HepG2 (cell line): Measurements from ENCODE around the gene PTAR1. TPM values are rescaled to one million over a fixed set of nuclear protein-coding genes. Genes with fewer than 3 reads are reported as not detected.

ENCODE experiments used
- AGO2 ChIP-seq: fragments of 200-400 bp; formaldehyde crosslinking; optimal IDR thresholded peaks from 2 replicates; pipeline ENCODE3; 2017; ENCODE audit warnings: mild to moderate bottlenecking, low read depth, low read length, moderate library complexity
- CBX5 ChIP-seq: sonication (generic); formaldehyde crosslinking; IDR thresholded peaks from 2 replicates; pipeline ENCODE4 v1.4.0; 2020; ENCODE audit warnings: missing genetic modification reagents, borderline replicate concordance
- CREB1 ChIP-seq, 2 experiments: fragments of 450-650 bp in 1 of 2; IDR thresholded peaks; 2 replicates each; pipeline ENCODE4 v1.6.1; 2016 to 2017; ENCODE audit warnings: control low read depth in 1 of 2, mild to moderate bottlenecking in 1 of 2, missing compliant biosample characterization in 1 of 2, missing genetic modification characterization in 1 of 2
- FOXK1 ChIP-seq: sonication (generic); formaldehyde crosslinking; IDR thresholded peaks from 2 replicates; pipeline ENCODE4 v1.4.0; 2020; ENCODE audit warnings: low read depth, missing genetic modification reagents, borderline replicate concordance
- GATAD1 ChIP-seq: IDR thresholded peaks from 2 replicates; pipeline ENCODE4 v1.6.1; 2016; ENCODE audit warnings: missing genetic modification reagents, missing compliant biosample characterization
- HINFP ChIP-seq: sonication (generic); formaldehyde crosslinking; IDR thresholded peaks from 2 replicates; pipeline ENCODE4 v1.4.0; 2020; ENCODE audit warnings: low read depth, mild to moderate bottlenecking, missing genetic modification reagents
- JDP2 ChIP-seq: sonication (generic); formaldehyde crosslinking; IDR thresholded peaks from 2 replicates; pipeline ENCODE4 v1.8.1; 2022; ENCODE audit warnings: missing genetic modification reagents, borderline replicate concordance
- MED13 ChIP-seq: sonication (generic); formaldehyde crosslinking; IDR thresholded peaks from 2 replicates; pipeline ENCODE4 v1.5.0; 2020; ENCODE audit warnings: missing genetic modification reagents
- MXD3 ChIP-seq: IDR thresholded peaks from 2 replicates; pipeline ENCODE4 v1.6.1; 2016; ENCODE audit warnings: mild to moderate bottlenecking, missing biosample characterization, missing genetic modification reagents
- NR2F6 ChIP-seq, 2 experiments: IDR thresholded peaks; 2 replicates each; pipeline ENCODE4 v1.6.1; 2016; ENCODE audit warnings: antibody characterized with exemption in 1 of 2, mild to moderate bottlenecking in 1 of 2
- PHF21A ChIP-seq: sonication (generic); formaldehyde crosslinking; IDR thresholded peaks from 2 replicates; pipeline ENCODE4 v1.5.0; 2020; ENCODE audit warnings: mild to moderate bottlenecking, missing genetic modification reagents
- RAD21 ChIP-seq: fragments of 450-650 bp; formaldehyde crosslinking; IDR thresholded peaks from 2 replicates; pipeline ENCODE4 v1.5.0; 2020; ENCODE audit warnings: mild to moderate bottlenecking
- RFX3 ChIP-seq: IDR thresholded peaks from 2 replicates; pipeline ENCODE4 v1.6.1; 2016; ENCODE audit warnings: missing biosample characterization, missing genetic modification reagents
- RNF219 ChIP-seq: sonication (generic); formaldehyde crosslinking; IDR thresholded peaks from 2 replicates; pipeline ENCODE4 v1.5.0; 2020; ENCODE audit warnings: mild to moderate bottlenecking, missing genetic modification reagents
- SOX13 ChIP-seq, 3 experiments: fragments of 450-650 bp in 1 of 3; sonication (generic) in 1 of 3; formaldehyde crosslinking in 1 of 3; IDR thresholded peaks in 2 of 3; conservative IDR thresholded peaks in 1 of 3; 2 replicates each; pipeline versions ENCODE4 v1.5.0 to v1.6.1; 2016 to 2020; ENCODE audit warnings: antibody characterized with exemption in 1 of 3, mild to moderate bottlenecking in 1 of 3, missing compliant biosample characterization in 1 of 3, missing genetic modification reagents in 1 of 3, moderate library complexity in 1 of 3
- TMF1 ChIP-seq: sonication (generic); formaldehyde crosslinking; IDR thresholded peaks from 2 replicates; pipeline ENCODE4 v1.8.1; 2022; ENCODE audit warnings: low read depth, missing genetic modification reagents
- ZBTB14 ChIP-seq: sonication (generic); formaldehyde crosslinking; IDR thresholded peaks from 2 replicates; pipeline ENCODE4 v1.4.0; 2020; ENCODE audit warnings: missing genetic modification reagents
- ZFP82 ChIP-seq: sonication (generic); formaldehyde crosslinking; IDR thresholded peaks from 2 replicates; pipeline ENCODE4 v1.5.1; 2020; ENCODE audit warnings: mild to moderate bottlenecking, missing genetic modification reagents, borderline replicate concordance
- ZNF207 ChIP-seq: fragments of 450-650 bp; IDR thresholded peaks from 2 replicates; pipeline ENCODE4 v1.6.1; 2016; ENCODE audit warnings: antibody characterized with exemption, borderline replicate concordance
- ZNF296 ChIP-seq: sonication (generic); formaldehyde crosslinking; conservative IDR thresholded peaks from 2 replicates; pipeline ENCODE4 v1.5.0; 2020; ENCODE audit warnings: mild to moderate bottlenecking, missing genetic modification reagents
- ZNF510 ChIP-seq: sonication (generic); formaldehyde crosslinking; IDR thresholded peaks from 2 replicates; pipeline ENCODE4 v1.4.0; 2020; ENCODE audit warnings: low read depth, mild to moderate bottlenecking, missing genetic modification reagents
- ZNF619 ChIP-seq: sonication (generic); formaldehyde crosslinking; IDR thresholded peaks from 2 replicates; pipeline ENCODE4 v1.4.0; 2020; ENCODE audit warnings: mild to moderate bottlenecking, missing genetic modification reagents
- ZNF746 ChIP-seq: sonication (generic); formaldehyde crosslinking; IDR thresholded peaks from 2 replicates; pipeline ENCODE4 v1.8.0; 2022; ENCODE audit warnings: mild to moderate bottlenecking, missing genetic modification reagents
- ZNF761 ChIP-seq: sonication (generic); formaldehyde crosslinking; conservative IDR thresholded peaks from 2 replicates; pipeline ENCODE4 v1.4.0; 2020; ENCODE audit warnings: mild to moderate bottlenecking, missing genetic modification reagents
- ZNF792 ChIP-seq: IDR thresholded peaks from 2 replicates; pipeline ENCODE4 v1.6.1; 2016
- ZSCAN22 ChIP-seq: sonication (generic); formaldehyde crosslinking; IDR thresholded peaks from 2 replicates; pipeline ENCODE4 v1.4.0; 2020; ENCODE audit warnings: mild to moderate bottlenecking, missing genetic modification reagents
- ZSCAN25 ChIP-seq: sonication (generic); formaldehyde crosslinking; IDR thresholded peaks from 2 replicates; pipeline ENCODE4 v1.8.0; 2022; ENCODE audit warnings: mild to moderate bottlenecking, missing genetic modification reagents
- ZSCAN29 ChIP-seq: sonication (generic); formaldehyde crosslinking; conservative IDR thresholded peaks from 2 replicates; pipeline ENCODE4 v1.4.0; 2020; ENCODE audit warnings: mild to moderate bottlenecking, missing genetic modification reagents
- polyA plus RNA-seq, 8 experiments: library from polyadenylated mRNA; depleted of rRNA in 3 of 8; stranded (reverse) in 7 of 8; unstranded in 1 of 8; fragments of >200 nt; fragmentation: Illumina TruSeq in 4 of 8; extraction: Trizol in 4 of 8; gene quantifications; 2 replicates each; pipeline versions ENCODE4 v1.2.1 to v1.2.3, GENCODE V29; 2011 to 2016; ENCODE audit warnings: low read depth in 4 of 8, missing spikeins in 1 of 8, mixed read lengths in 1 of 8; ENCODE audit not compliant: insufficient read depth in 1 of 8
- total RNA-seq, 5 experiments: library from RNA; depleted of rRNA; stranded (reverse); fragments of >200 nt; fragmentation: Illumina TruSeq; extraction: Trizol; gene quantifications; 2 replicates each; pipeline ENCODE4 v1.2.3, GENCODE V29; 2016; ENCODE audit warnings: low read depth in 1 of 5

PTAR1 gene
- total and polyA plus RNA-seq, 2 of the 13 experiments (the other 11 are each of a cell fraction or from before 2014, with no cell fraction given) = 26.5 to 42.1 TPM

GRCh38 chr9:69748304-69748703, 11.5 kb downstream of the PTAR1 start (continued):
- TF ChIP-seq HINFP = no peak
- TF ChIP-seq ZNF619 (CRISPR knock-in tag) = no peak
- no peak for TF ChIP-seq ZSCAN25
- no peak for TF ChIP-seq AGO2
- no peak for TF ChIP-seq ZSCAN29
- TF ChIP-seq FOXK1 (CRISPR knock-in tag) = peak; percentile 45; the same call in 1 of the 2 replicates
- no peak for TF ChIP-seq RAD21
- TF ChIP-seq ZNF296 = no peak
- TF ChIP-seq RNF219 (CRISPR knock-in tag) = no peak
- TF ChIP-seq ZBTB14 (CRISPR knock-in tag) = no peak
- TF ChIP-seq ZNF792 (CRISPR knock-in tag) = no peak
- no peak for TF ChIP-seq JDP2 (CRISPR knock-in tag)
- TF ChIP-seq MED13 (CRISPR knock-in tag) = no peak
- no peak for TF ChIP-seq GATAD1 (CRISPR knock-in tag)
- TF ChIP-seq ZNF207 = no peak
- TF ChIP-seq RFX3 = no peak
- TF ChIP-seq ZNF761 (CRISPR knock-in tag) = no peak
- no peak for TF ChIP-seq PHF21A
- no peak for TF ChIP-seq MXD3 (CRISPR knock-in tag)
- no peak for TF ChIP-seq ZNF746 (CRISPR knock-in tag)
- TF ChIP-seq ZSCAN22 (CRISPR knock-in tag) = no peak
- TF ChIP-seq SOX13 (IDR thresholded peaks at IDR 0.05) = no peak
- TF ChIP-seq SOX13 (CRISPR knock-in tag; conservative IDR thresholded peaks at IDR 0.05 in 1 of 2, IDR thresholded peaks at IDR 0.05 in 1 of 2) = peak in 1 of 2 experiments; percentile 64; a peak in 2 of 4 replicates
- TF ChIP-seq NR2F6 (IDR thresholded peaks at IDR 0.05) = peak; percentile 64
- peak; percentile 57 for TF ChIP-seq NR2F6 (CRISPR knock-in tag; IDR thresholded peaks at IDR 0.05)
- TF ChIP-seq ZNF510 = no peak
- no peak for TF ChIP-seq ZFP82 (CRISPR knock-in tag)
- TF ChIP-seq CBX5 (CRISPR knock-in tag) = no peak
- TF ChIP-seq CREB1 (IDR thresholded peaks at IDR 0.05) = no peak
- TF ChIP-seq CREB1 (CRISPR knock-in tag; IDR thresholded peaks at IDR 0.05) = 0 out of 2 replicates have a peak, but pooled peaks have one; percentile 28
- TF ChIP-seq TMF1 (CRISPR knock-in tag) = no peak
